Suppressor macrophage treated with lipopolysaccharide for 1 hour (primary cell): ENCODE results near the gene RBL2.
A peak's percentile ranks its signal among the peaks of the same experiment; 100 is the strongest.

Experiments used
- DNase-seq, 3 donors: peaks; one replicate each; pipeline ENCODE4 v3.0.0-alpha.2; 2020 to 2022

The RBL2 gene

GRCh38 chr16:53456625-53457024, 22.4 kb downstream of the RBL2 start:
- DNase-seq: no peak

- DNase-seq: no peak
Observed at GRCh38 chr16:53457670-53458069, 23.4 kb downstream of the RBL2 start.

- DNase-seq: no peak
Observed at GRCh38 chr16:53458635-53459034, 24.4 kb downstream of the RBL2 start.

- DNase-seq: no peak
Observed at GRCh38 chr16:53465606-53466280, 31.5 kb downstream of the RBL2 start.

- no peak for DNase-seq
Observed at GRCh38 chr16:53476867-53477266, 42.6 kb downstream of the RBL2 start.

- no peak for DNase-seq
Observed at GRCh38 chr16:53478965-53479364, 44.7 kb downstream of the RBL2 start.

GRCh38 chr16:53480394-53480793, 46.1 kb downstream of the RBL2 start:
- no peak for DNase-seq

- peak; percentile 72 to 82 (median 79) for DNase-seq
Observed at GRCh38 chr16:53482123-53482522, 47.9 kb downstream of the RBL2 start.

GRCh38 chr16:53484542-53484941, 50.3 kb downstream of the RBL2 start:
- no peak for DNase-seq

- DNase-seq: no peak
Observed at GRCh38 chr16:53486230-53486629, 52.0 kb downstream of the RBL2 start.

- DNase-seq: no peak
Observed at GRCh38 chr16:53489755-53490154, 55.5 kb downstream of the RBL2 start.

- DNase-seq: no peak
Observed at GRCh38 chr16:53492503-53492902, 58.2 kb downstream of the RBL2 start.

- DNase-seq: no peak
Observed at GRCh38 chr16:53494636-53495035, 60.4 kb downstream of the RBL2 start.

- DNase-seq: no peak
Observed at GRCh38 chr16:53495325-53495724, 61.1 kb downstream of the RBL2 start.

- DNase-seq: no peak
Observed at GRCh38 chr16:53498984-53499383, 64.7 kb downstream of the RBL2 start.

GRCh38 chr16:53501216-53501859, 67.1 kb downstream of the RBL2 start:
- peak; percentile 11 to 29 (median 26) for DNase-seq

GRCh38 chr16:53502331-53503269, 68.3 kb downstream of the RBL2 start, which contains the start of gene AKTIP:
TSS of gene AKTIP (minus strand) at chr16:53503209. CDS start at chr16:53500259, 2,950 bp downstream.
- peak; percentile 22 to 39 (median 22) for DNase-seq

- DNase-seq: peak; percentile 100
Observed at GRCh38 chr16:53503270-53503923, 69.1 kb downstream of the RBL2 start.

- DNase-seq: peak in 1 of 3 donors; percentile 12
Observed at GRCh38 chr16:53503991-53504663, 69.9 kb downstream of the RBL2 start.

- DNase-seq: no peak
Observed at GRCh38 chr16:53504665-53505064, 70.4 kb downstream of the RBL2 start.

GRCh38 chr16:53506254-53506653, 72.0 kb downstream of the RBL2 start:
- no peak for DNase-seq

- no peak for DNase-seq
Observed at GRCh38 chr16:53507464-53508179, 73.4 kb downstream of the RBL2 start.
